ENCODE data around the gene CPEB1. TPM values are rescaled to one million over a fixed set of nuclear protein-coding genes. Genes with fewer than 3 reads are reported as not detected.

The CPEB1 gene
- total RNA-seq, 1 donor from 2014 or later = 2.4 TPM

- H3K4me1 ChIP-seq = no peaks in the 10 kb centered on the region
- H3K27ac ChIP-seq = no peak overlapping the region
- H3K9me3 ChIP-seq = no peaks in the 10 kb centered on the region
- intact Hi-C loops (cut with DNase I) = no loop called here
- TF ChIP-seq CTCF (IDR thresholded peaks at IDR 0.05) = no peak
- H3K36me3 ChIP-seq = no peaks in the 10 kb centered on the region
- DNase-seq (ENCODE audit: low spot score in 2 of 2) = no peak
- H3K4me3 ChIP-seq = peak overlapping the region; percentile 12 to 36
- no peaks in the 10 kb centered on the region for H3K27me3 ChIP-seq
Observed at GRCh38 chr15:82680200-82681102, 33.3 kb upstream of the CPEB1 start.

- H3K4me3 ChIP-seq = no peak overlapping the region
- H3K9me3 ChIP-seq = no peaks in the 10 kb centered on the region
- no peaks in the 10 kb centered on the region for H3K27me3 ChIP-seq
- no peaks in the 10 kb centered on the region for H3K4me1 ChIP-seq
- no peak for TF ChIP-seq CTCF (IDR thresholded peaks at IDR 0.05)
- DNase-seq (ENCODE audit: low spot score in 2 of 2) = no peak
- H3K27ac ChIP-seq = no peak overlapping the region
- intact Hi-C loops (cut with DNase I) = no loop called here
- H3K36me3 ChIP-seq = no peaks in the 10 kb centered on the region
Observed at GRCh38 chr15:82679626-82680199, 32.5 kb upstream of the CPEB1 start.

GRCh38 chr15:82677720-82678323 lies 30.7 kb upstream of the CPEB1 start:
- no peak for TF ChIP-seq CTCF (IDR thresholded peaks at IDR 0.05)
- intact Hi-C loops (cut with DNase I) = no loop called here
- no peaks in the 10 kb centered on the region for H3K9me3 ChIP-seq
- H3K36me3 ChIP-seq = no peaks in the 10 kb centered on the region
- H3K4me1 ChIP-seq = no peaks in the 10 kb centered on the region
- no peak for DNase-seq (ENCODE audit: low spot score in 2 of 2)
- no peak overlapping the region for H3K27ac ChIP-seq
- H3K4me3 ChIP-seq = no peak overlapping the region
- no peaks in the 10 kb centered on the region for H3K27me3 ChIP-seq

GRCh38 chr15:82674873-82675272 lies 27.7 kb upstream of the CPEB1 start:
- Histone ChIP-seq H3K4me1 (no peaks in the 10 kb centered on the region), H3K36me3 (no peaks in the 10 kb centered on the region), H3K27ac (no peak overlapping the region), H3K9me3 (no peaks in the 10 kb centered on the region), H3K27me3 (no peaks in the 10 kb centered on the region), H3K4me3 (no peak overlapping the region)
- no peak for DNase-seq (ENCODE audit: low spot score in 2 of 2)
- intact Hi-C loops (cut with DNase I) = no loop called here
- no peak for TF ChIP-seq CTCF (IDR thresholded peaks at IDR 0.05)

- no peaks in the 10 kb centered on the region for H3K36me3 ChIP-seq
- no peak for TF ChIP-seq CTCF (IDR thresholded peaks at IDR 0.05)
- H3K27me3 ChIP-seq = no peaks in the 10 kb centered on the region
- no peak for DNase-seq (ENCODE audit: low spot score in 2 of 2)
- H3K4me3 ChIP-seq = no peak overlapping the region
- H3K27ac ChIP-seq = no peak overlapping the region
- H3K4me1 ChIP-seq = no peaks in the 10 kb centered on the region
- no peaks in the 10 kb centered on the region for H3K9me3 ChIP-seq
- intact Hi-C loops (cut with DNase I) = no loop called here
Observed at GRCh38 chr15:82670699-82671098, 23.5 kb upstream of the CPEB1 start.

Measured in ascending aorta (tissue), 2 donors.